MV-4-11 (cell line): ENCODE results near the gene STK33.

ENCODE experiments used
- DNase-seq: peaks from one replicate; lab custom pipeline; 2025; lab: John Stamatoyannopoulos, UW

The STK33 gene

GRCh38 chr11:8373519-8374432, 220.3 kb downstream of the STK33 start:
- DNase-seq = no peak

- no peak for DNase-seq
Measured at GRCh38 chr11:8372641-8373381, 221.2 kb downstream of the STK33 start.

- DNase-seq = no peak
Measured at GRCh38 chr11:8371516-8371884, 222.5 kb downstream of the STK33 start.

- DNase-seq = no peak
Measured at GRCh38 chr11:8370812-8371515, 223.1 kb downstream of the STK33 start.

- no peak for DNase-seq
Measured at GRCh38 chr11:8369592-8370205, 224.3 kb downstream of the STK33 start.

GRCh38 chr11:8368772-8369171, 225.3 kb downstream of the STK33 start:
- no peak for DNase-seq

GRCh38 chr11:8368194-8368593, 225.8 kb downstream of the STK33 start:
- no peak for DNase-seq

- no peak for DNase-seq
Measured at GRCh38 chr11:8366316-8366715, 227.7 kb downstream of the STK33 start.

- no peak for DNase-seq
Measured at GRCh38 chr11:8365216-8365941, 228.6 kb downstream of the STK33 start.

- DNase-seq = peak; percentile 72
Measured at GRCh38 chr11:8363921-8364320, 230.1 kb downstream of the STK33 start.

GRCh38 chr11:8362899-8363298, 231.1 kb downstream of the STK33 start:
- no peak for DNase-seq

- DNase-seq = no peak
Measured at GRCh38 chr11:8362491-8362890, 231.5 kb downstream of the STK33 start.

GRCh38 chr11:8361664-8362210, 232.3 kb downstream of the STK33 start:
- no peak for DNase-seq

- no peak for DNase-seq
Measured at GRCh38 chr11:8361206-8361605, 232.8 kb downstream of the STK33 start.

GRCh38 chr11:8360086-8360828, 233.8 kb downstream of the STK33 start:
- no peak for DNase-seq

GRCh38 chr11:8359521-8359920, 234.5 kb downstream of the STK33 start:
- DNase-seq = no peak

GRCh38 chr11:8357891-8358566, 236.0 kb downstream of the STK33 start:
- DNase-seq = no peak

GRCh38 chr11:8357505-8357888, 236.5 kb downstream of the STK33 start:
- DNase-seq = no peak

GRCh38 chr11:8356721-8357504, 237.1 kb downstream of the STK33 start:
- no peak for DNase-seq
